ENCODE measurements around the gene BUD13. TPM values are rescaled to one million over a fixed set of nuclear protein-coding genes. Genes with fewer than 3 reads are reported as not detected.

BUD13 gene
- total and polyA plus RNA-seq, 9 of the 15 experiments (the other 6 are each of a cell fraction or from before 2014, with no cell fraction given) = 9.5 to 34.1 (median 27.1) TPM

DNA sequence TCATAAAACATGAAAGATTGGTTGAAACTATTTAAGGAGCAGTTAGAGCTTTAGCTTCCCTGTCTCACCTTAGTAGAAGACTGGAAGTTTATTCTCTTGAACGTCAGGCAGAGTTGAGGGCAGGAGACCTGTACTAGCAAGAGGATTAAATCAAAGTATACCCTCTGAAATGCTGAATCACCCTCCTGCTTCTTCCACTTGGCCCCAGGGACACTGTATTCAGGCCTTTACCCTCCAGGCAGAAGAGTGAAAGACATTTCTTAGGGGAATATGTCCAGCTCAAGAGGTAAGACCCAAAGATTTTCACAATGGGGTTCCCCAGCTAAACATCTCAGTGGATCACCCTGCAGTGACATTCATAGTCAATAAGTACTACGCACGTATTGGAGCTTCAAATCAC, 38.4 kb upstream of the BUD13 start:
- Histone ChIP-seq H3K9ac (ENCODE audit: insufficient read depth in 1 of 2, low read depth in 2 of 2, low read length in 2 of 2) (no peak overlapping the region), H4K20me1 (replicated peaks; ENCODE audit: control insufficient read depth, insufficient read depth, low read length) (no peaks in the 10 kb centered on the region; the same call in 1 of the 2 replicates), H3K36me3 (ENCODE audit: control insufficient read depth, insufficient read depth, low read length) (no peaks in the 10 kb centered on the region), H3K4me2 (ENCODE audit: insufficient read depth, low read length) (no peak overlapping the region), H3K4me1 (replicated peaks in 1 of 2; ENCODE audit: control insufficient read depth in 2 of 2, insufficient read depth in 2 of 2, low read length in 2 of 2) (peaks cover 0 to 7% of the 10 kb centered on the region in 2 experiments; a peak in 2 of 5 replicates), H3K27ac (ENCODE audit: extremely low read depth, low read depth, low read length) (no peak overlapping the region), H3K27me3 (ENCODE audit: control insufficient read depth in 2 of 2, insufficient read depth in 2 of 2, low read length in 2 of 2) (peaks cover 4 to 14% of the 10 kb centered on the region in 2 experiments; a peak in 4 of 5 replicates), H2AFZ (ENCODE audit: low read depth, low read length) (no peak overlapping the region), H3K9me1 (ENCODE audit: control insufficient read depth, insufficient read depth, low read length) (no peaks in the 10 kb centered on the region), H3K79me2 (ENCODE audit: control insufficient read depth, insufficient read depth, low read length) (no peaks in the 10 kb centered on the region), H3K4me3 (no peak overlapping the region), H3K9me3 (replicated peaks; ENCODE audit: control insufficient read depth, insufficient read depth, low read depth, low read length) (no peaks in the 10 kb centered on the region)
- no peak for DNase-seq (ENCODE audit: extremely low read depth in 1 of 4, low spot score in 3 of 4)
- CTCF ChIA-PET (ENCODE audit: low intra/inter-chr PET ratio) = no interaction called here
- in situ Hi-C loops (cut with MboI) = no loop called here
- intact Hi-C loops (cut with micrococcal nuclease) = no loop called here
- 5% methylated on average over 3 of the region's 3 CpGs for WGBS (ENCODE audit: insufficient coverage, low coverage, missing lambda C conversion rate)
- TF ChIP-seq SIN3A (IDR thresholded peaks at IDR 0.05; ENCODE audit: borderline replicate concordance in 2 of 2, control insufficient read depth in 1 of 2, low read depth in 2 of 2, low read length in 2 of 2) = no peak
- 0 out of 2 replicates have a peak, but pooled peaks have one; percentile 17 for TF ChIP-seq ZNF316 (IDR thresholded peaks at IDR 0.05)
- TF ChIP-seq RCOR1 (IDR thresholded peaks at IDR 0.05; ENCODE audit: borderline replicate concordance in 1 of 2, low read depth in 2 of 2, low read length in 2 of 2) = peak in 1 of 2 experiments; percentile 37; a peak in 1 of 4 replicates
- TF ChIP-seq NFE2 (IDR thresholded peaks at IDR 0.05; ENCODE audit: low read depth) = peak; percentile 80
- peak; percentile 55; the same call in 1 of the 2 replicates for TF ChIP-seq C11orf30 (IDR thresholded peaks at IDR 0.05; ENCODE audit: low read depth)
- no peak for TF ChIP-seq TAL1 (IDR thresholded peaks at IDR 0.05)
- TF ChIP-seq ATF1 (CRISPR knock-in tag; IDR thresholded peaks at IDR 0.05) = no peak
- no peak for TF ChIP-seq ATF1 (tag; IDR thresholded peaks at IDR 0.05)
- peak; percentile 56; the same call in 1 of the 2 replicates for TF ChIP-seq MAFG (tag; conservative IDR thresholded peaks at IDR 0.05)
- no peak for TF ChIP-seq GTF2E2 (tag; IDR thresholded peaks at IDR 0.05)
- TF ChIP-seq KAT2B (IDR thresholded peaks at IDR 0.05; ENCODE audit: low read depth, low read length) = no peak
- TF ChIP-seq MAFF (IDR thresholded peaks at IDR 0.05; ENCODE audit: low read length) = peak; percentile 45; the same call in 1 of the 2 replicates
- TF ChIP-seq KDM1A (IDR thresholded peaks at IDR 0.05) = peak in 1 of 2 experiments; percentile 26; a peak in 1 of 4 replicates
- no peak for FAIRE-seq
- BruUV-seq (replicated peaks) = no TSS peak
- ATAC-seq = peak; percentile 45; the same call in 2 of the 3 replicates
- POLR2A ChIA-PET = no interaction called here
